Stimulated activated memory B cell treated with anti-CD40 and anti-IgM and Interleukin-4, amounts not matched to agents 10 μg/mL and 1 μg/mL and 100 μg/mL, for 72 hours (primary cell): ENCODE results near the gene TMEM52.

Experiments
- ATAC-seq: fragments of 150-1000 bp; cut with Tn5 transposase; 2 replicates; pipeline ENCODE4 v1.10.0; 2021
- H3K27ac Mint-ChIP-seq: one replicate; pipeline ENCODE4 v1.8.0; 2022; ENCODE audit warnings: mild to moderate bottlenecking, mixed read lengths
- H3K27me3 Mint-ChIP-seq: one replicate; pipeline ENCODE4 v1.8.0; 2022; ENCODE audit warnings: mixed read lengths
- H3K36me3 Mint-ChIP-seq: one replicate; pipeline ENCODE4 v1.8.0; 2022; ENCODE audit warnings: mixed read lengths
- H3K4me1 Mint-ChIP-seq: one replicate; pipeline ENCODE4 v1.8.0; 2022; ENCODE audit warnings: mixed read lengths
- H3K4me3 Mint-ChIP-seq: one replicate; pipeline ENCODE4 v1.8.0; 2022; ENCODE audit warnings: mild to moderate bottlenecking, moderate library complexity, mixed read lengths
- H3K9me3 Mint-ChIP-seq: one replicate; pipeline ENCODE4 v1.8.0; 2022; ENCODE audit warnings: mixed read lengths

The TMEM52 gene

DNA sequence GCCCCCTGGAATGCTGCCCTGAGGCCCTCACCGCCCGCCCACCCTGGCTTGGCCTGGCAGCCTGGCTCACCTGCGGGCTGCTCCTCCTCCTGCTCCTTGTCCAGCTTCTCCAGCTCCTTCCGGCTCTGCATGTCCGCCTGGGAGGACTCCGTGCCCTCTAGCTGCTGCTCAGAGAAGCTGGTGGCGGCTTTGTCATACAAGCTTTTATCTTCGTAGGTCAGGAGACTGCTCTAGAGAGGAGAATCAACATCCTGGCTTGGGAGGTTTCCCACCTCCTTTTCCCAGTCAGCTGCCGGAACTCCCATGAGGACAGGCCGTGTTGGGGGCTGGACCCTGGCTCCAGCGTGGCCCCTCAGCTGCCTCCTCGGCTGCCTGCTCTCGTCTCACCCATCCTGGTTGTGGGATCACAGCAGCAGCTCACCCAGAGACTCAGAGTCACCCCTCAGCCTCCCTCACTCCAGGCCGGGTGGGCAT lies 36.6 kb upstream of the TMEM52 start:
- H3K27ac Mint-ChIP-seq: peak overlapping the region; percentile 30
- peak; percentile 12 for ATAC-seq
- no peaks in the 10 kb centered on the region for H3K4me1 Mint-ChIP-seq
- H3K9me3 Mint-ChIP-seq: peaks cover 13% of the 10 kb centered on the region
- H3K27me3 Mint-ChIP-seq: peaks cover 93% of the 10 kb centered on the region
- no peak overlapping the region for H3K4me3 Mint-ChIP-seq
- H3K36me3 Mint-ChIP-seq: no peaks in the 10 kb centered on the region

- no peaks in the 10 kb centered on the region for H3K36me3 Mint-ChIP-seq
- peaks cover 93% of the 10 kb centered on the region for H3K27me3 Mint-ChIP-seq
- ATAC-seq: no peak
Measured at GRCh38 chr1:1954831-1955441, 35.9 kb upstream of the TMEM52 start.

DNA sequence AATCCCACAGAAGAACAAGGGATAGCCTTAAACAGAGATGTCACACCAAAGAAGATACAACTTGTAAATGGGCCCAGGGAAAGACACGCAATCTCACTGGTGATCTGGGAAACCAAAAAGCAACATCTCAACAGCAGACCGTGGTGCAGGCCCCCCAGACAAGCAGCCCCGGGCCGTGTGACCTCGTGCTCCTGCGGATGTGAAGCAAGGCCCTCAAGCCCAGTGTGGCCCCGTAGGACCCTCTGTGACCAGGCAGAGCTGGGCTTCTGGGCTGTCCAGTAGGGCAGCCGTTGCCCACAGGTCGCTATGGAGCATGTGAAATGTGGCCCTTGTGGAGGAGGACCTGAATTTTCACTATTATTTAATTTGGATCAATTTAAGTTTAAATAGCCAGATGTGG lies 34.9 kb upstream of the TMEM52 start:
- Mint-ChIP-seq H3K36me3 (no peaks in the 10 kb centered on the region), H3K4me1 (no peaks in the 10 kb centered on the region), H3K9me3 (peaks cover 15% of the 10 kb centered on the region), H3K27me3 (peaks cover 93% of the 10 kb centered on the region), H3K27ac (no peak overlapping the region), H3K4me3 (no peak overlapping the region)
- no peak for ATAC-seq

More at GRCh38 chr1:1954831-1955441, 35.9 kb upstream of the TMEM52 start:
- H3K9me3 Mint-ChIP-seq: peaks cover 15% of the 10 kb centered on the region
- H3K4me1 Mint-ChIP-seq: no peaks in the 10 kb centered on the region
- no peak overlapping the region for H3K27ac Mint-ChIP-seq
- no peak overlapping the region for H3K4me3 Mint-ChIP-seq

GRCh38 chr1:1950940-1951339 lies 31.9 kb upstream of the TMEM52 start:
- no peaks in the 10 kb centered on the region for H3K36me3 Mint-ChIP-seq
- no peak overlapping the region for H3K4me3 Mint-ChIP-seq
- ATAC-seq: no peak
- H3K27ac Mint-ChIP-seq: no peak overlapping the region
- H3K9me3 Mint-ChIP-seq: peaks cover 15% of the 10 kb centered on the region
- H3K4me1 Mint-ChIP-seq: no peaks in the 10 kb centered on the region
- peaks cover 78% of the 10 kb centered on the region for H3K27me3 Mint-ChIP-seq

DNA sequence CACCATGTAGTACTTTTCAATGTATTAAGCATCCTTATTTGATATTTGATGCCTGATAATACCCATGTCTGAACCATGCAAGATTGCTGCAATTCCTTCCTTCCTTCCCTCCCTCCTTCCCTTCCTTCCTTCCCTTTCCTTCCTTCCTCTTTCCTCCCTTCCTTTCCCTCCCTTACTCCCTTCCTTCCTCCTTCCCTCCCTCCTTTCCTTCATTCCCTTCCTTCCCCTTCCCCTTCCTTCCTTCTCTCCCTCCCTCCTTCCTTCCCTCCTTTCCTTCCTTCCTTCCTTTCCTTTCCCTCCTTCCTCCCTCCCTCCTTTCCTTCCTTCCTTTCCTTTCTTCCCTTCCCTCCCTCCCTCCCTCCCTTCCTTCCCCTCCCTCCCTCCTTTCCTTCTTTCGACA lies 29.7 kb upstream of the TMEM52 start:
- peaks cover 7% of the 10 kb centered on the region for H3K4me1 Mint-ChIP-seq
- H3K27me3 Mint-ChIP-seq: peaks cover 67% of the 10 kb centered on the region
- no peak for ATAC-seq
- H3K36me3 Mint-ChIP-seq: no peaks in the 10 kb centered on the region
- no peak overlapping the region for H3K4me3 Mint-ChIP-seq
- peaks cover 12% of the 10 kb centered on the region for H3K9me3 Mint-ChIP-seq
- H3K27ac Mint-ChIP-seq: no peak overlapping the region

GRCh38 chr1:1947493-1947892 lies 28.4 kb upstream of the TMEM52 start:
- Mint-ChIP-seq H3K27ac (no peak overlapping the region), H3K4me1 (peaks cover 10% of the 10 kb centered on the region), H3K9me3 (peaks cover 12% of the 10 kb centered on the region), H3K4me3 (no peak overlapping the region), H3K27me3 (peaks cover 59% of the 10 kb centered on the region), H3K36me3 (no peaks in the 10 kb centered on the region)
- ATAC-seq: no peak

DNA sequence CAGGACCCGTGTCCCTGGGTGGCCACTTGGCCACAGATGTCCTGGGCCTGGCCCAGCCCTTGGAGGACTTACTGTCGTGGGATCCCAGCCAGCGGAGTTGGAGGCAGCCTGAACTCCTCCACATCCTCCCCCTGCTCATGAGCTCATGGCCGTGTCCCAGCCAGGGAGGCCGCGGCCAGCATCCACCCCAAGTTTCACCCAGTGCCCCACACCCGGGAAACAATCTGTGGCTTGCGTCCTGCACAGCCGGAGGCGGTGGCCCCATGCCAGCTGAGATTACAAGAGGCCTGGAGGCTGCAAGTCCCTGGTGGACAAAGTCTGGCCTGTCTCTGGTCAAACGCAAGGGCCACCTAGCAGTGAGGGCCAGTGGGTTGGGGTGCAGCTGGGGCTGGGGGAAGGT lies 27.5 kb upstream of the TMEM52 start:
- no peak overlapping the region for H3K4me3 Mint-ChIP-seq
- H3K27ac Mint-ChIP-seq: no peak overlapping the region
- peaks cover 10% of the 10 kb centered on the region for H3K9me3 Mint-ChIP-seq
- H3K36me3 Mint-ChIP-seq: no peaks in the 10 kb centered on the region
- peaks cover 50% of the 10 kb centered on the region for H3K27me3 Mint-ChIP-seq
- H3K4me1 Mint-ChIP-seq: peaks cover 10% of the 10 kb centered on the region
- ATAC-seq: no peak

DNA sequence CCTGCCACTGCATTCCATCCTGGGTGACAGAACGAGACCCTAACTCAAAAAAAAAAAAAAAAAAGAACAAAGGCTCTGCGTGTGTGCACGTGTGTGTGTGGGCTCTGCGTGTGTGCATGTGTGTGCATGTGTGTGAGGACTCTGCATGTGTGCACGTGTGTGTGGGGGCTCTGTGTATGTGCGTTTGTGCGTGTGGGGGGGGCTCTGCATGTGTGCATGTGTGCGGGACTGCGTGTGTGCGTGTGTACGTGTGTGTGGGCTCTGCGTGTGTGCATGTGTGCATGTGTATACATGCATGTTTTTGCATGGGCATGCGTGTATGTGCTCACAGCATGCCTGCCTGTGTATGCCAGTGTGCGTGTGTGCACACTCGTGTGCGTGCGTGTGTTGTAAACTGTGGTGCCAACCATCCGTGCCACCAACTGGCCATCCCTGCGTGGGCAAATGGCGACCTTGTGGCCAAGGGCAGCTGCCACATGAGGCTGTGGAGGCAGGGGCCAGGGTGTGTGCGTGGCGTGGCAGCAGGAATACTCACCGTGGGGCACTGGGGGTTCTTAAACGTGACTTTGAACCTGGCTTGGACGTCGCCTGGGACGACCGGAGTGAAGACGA lies 26.8 kb upstream of the TMEM52 start:
- ATAC-seq: no peak
- H3K4me1 Mint-ChIP-seq: peaks cover 10% of the 10 kb centered on the region
- peaks cover 50% of the 10 kb centered on the region for H3K27me3 Mint-ChIP-seq
- H3K4me3 Mint-ChIP-seq: no peak overlapping the region
- H3K27ac Mint-ChIP-seq: no peak overlapping the region
- H3K36me3 Mint-ChIP-seq: no peaks in the 10 kb centered on the region
- H3K9me3 Mint-ChIP-seq: peaks cover 4% of the 10 kb centered on the region

DNA sequence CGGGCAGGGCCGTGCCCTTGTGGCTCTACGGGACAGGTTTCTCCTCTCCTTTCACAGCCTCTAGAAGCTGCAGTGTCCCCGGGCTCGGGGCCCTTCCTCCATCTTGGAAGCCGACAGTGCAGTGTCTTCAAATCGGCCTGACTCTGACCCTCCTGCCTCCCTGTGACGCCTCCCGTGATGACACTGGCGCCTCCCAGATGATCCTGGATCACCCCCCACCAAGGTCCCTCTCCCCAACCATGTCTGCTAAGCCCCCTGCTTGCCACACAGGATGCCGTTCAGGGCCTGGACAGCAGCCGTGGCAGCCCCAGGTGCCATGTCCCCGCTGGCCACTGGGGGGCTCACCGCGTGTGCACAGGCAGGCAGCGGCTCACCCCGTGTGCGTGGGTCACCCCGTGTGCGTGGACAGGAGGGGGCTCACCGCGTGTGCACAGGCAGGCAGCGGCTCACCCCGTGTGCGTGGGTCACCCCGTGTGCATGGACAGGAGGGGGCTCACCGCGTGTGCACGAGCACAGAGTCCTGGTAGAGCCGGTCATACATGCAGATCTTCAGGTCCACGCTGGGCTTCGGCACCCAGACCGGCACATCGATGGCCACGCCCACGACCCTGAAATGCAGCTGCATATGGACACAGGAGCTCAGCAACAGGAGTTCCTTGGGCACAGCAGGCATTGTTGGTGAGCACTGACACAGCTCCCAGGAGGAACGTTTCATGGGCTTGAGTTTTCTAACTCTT lies 24.9 kb upstream of the TMEM52 start:
- H3K4me1 Mint-ChIP-seq: peaks cover 10% of the 10 kb centered on the region
- H3K36me3 Mint-ChIP-seq: no peaks in the 10 kb centered on the region
- H3K27me3 Mint-ChIP-seq: peaks cover 37% of the 10 kb centered on the region
- no peaks in the 10 kb centered on the region for H3K9me3 Mint-ChIP-seq
- H3K4me3 Mint-ChIP-seq: no peak overlapping the region
- no peak overlapping the region for H3K27ac Mint-ChIP-seq
- peak; percentile 70 for ATAC-seq

GRCh38 chr1:1942753-1943656 lies 23.9 kb upstream of the TMEM52 start:
- no peak overlapping the region for H3K27ac Mint-ChIP-seq
- no peaks in the 10 kb centered on the region for H3K36me3 Mint-ChIP-seq
- no peaks in the 10 kb centered on the region for H3K9me3 Mint-ChIP-seq
- peaks cover 10% of the 10 kb centered on the region for H3K4me1 Mint-ChIP-seq
- peak; percentile 21 for ATAC-seq
- H3K27me3 Mint-ChIP-seq: peaks cover 27% of the 10 kb centered on the region
- H3K4me3 Mint-ChIP-seq: peak overlapping the region; percentile 27

DNA sequence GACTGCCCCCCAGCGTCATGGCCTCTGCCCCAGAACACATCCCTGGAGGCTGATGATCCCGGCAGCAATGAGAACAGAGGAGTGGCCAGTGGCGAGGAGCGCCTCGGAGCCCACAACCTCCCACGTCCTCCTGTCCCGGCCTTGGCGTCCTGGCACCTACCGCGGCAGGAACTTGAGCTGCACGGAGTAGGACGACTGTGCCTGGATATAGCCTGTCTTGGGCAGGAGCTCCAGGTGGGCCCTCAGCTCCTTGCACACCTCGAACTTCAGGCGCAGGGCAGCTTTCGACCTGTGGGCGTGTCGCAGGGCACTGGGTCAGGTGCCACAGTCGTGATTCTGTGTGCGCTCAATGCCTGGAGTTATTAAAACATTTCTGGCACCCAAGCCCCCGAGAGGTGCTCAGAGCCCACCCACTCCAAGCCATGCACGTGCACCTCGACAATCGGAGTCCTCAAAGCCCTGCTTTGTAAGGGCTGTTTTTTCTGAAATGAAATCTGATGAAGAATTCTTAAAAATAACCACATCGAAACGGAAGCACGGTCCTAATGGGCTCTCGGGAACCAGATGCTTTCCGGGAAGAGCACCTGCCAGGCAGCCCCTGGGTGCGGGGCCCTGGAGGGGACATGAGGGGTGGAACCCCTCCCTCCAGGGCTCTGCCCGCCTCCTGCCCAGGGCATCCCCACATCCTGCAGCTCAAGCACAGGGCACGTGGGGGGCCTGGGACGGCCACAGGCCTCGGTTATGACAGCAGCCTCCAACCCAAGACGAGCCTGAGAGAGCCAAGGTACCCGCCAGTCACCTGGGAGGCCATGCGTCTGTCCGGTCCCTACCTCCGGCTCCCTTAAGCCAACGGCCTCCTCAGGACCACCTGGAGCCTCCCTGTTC lies 23.0 kb upstream of the TMEM52 start:
- Mint-ChIP-seq H3K27me3 (peaks cover 21% of the 10 kb centered on the region), H3K4me1 (peaks cover 10% of the 10 kb centered on the region), H3K27ac (no peak overlapping the region), H3K36me3 (no peaks in the 10 kb centered on the region), H3K4me3 (no peak overlapping the region), H3K9me3 (no peaks in the 10 kb centered on the region)
- no peak for ATAC-seq

GRCh38 chr1:1941211-1941841 lies 22.2 kb upstream of the TMEM52 start:
- Mint-ChIP-seq H3K4me1 (peaks cover 10% of the 10 kb centered on the region), H3K27ac (no peak overlapping the region), H3K9me3 (no peaks in the 10 kb centered on the region), H3K4me3 (no peak overlapping the region), H3K27me3 (peaks cover 21% of the 10 kb centered on the region), H3K36me3 (no peaks in the 10 kb centered on the region)
- no peak for ATAC-seq

DNA sequence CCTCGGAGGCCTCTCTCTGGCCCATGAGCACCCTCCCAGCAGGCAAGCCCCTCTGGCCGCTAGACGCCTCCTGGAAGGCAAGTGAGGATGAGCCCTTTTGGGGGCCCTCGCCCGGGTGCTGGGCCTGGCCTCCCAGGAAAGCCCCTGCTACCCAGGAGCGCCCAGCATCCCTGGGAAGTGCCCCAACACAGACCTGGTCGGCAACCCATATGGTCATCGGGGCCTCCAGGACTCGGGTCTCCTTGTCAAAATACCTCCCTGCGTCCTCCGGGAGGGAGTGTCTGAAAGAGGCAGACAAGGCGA lies 21.0 kb upstream of the TMEM52 start:
- Mint-ChIP-seq H3K4me3 (no peak overlapping the region), H3K36me3 (no peaks in the 10 kb centered on the region), H3K27ac (no peak overlapping the region), H3K9me3 (peaks cover under 1% of the 10 kb centered on the region), H3K27me3 (peaks cover 21% of the 10 kb centered on the region), H3K4me1 (peaks cover 10% of the 10 kb centered on the region)
- ATAC-seq: no peak
